GM21576 (cell line): ENCODE measurements around the gene TNFSF8.

ENCODE experiments used
- ATAC-seq: cut with Tn5 transposase; IDR thresholded peaks from one replicate; pipeline ENCODE4 v1.9.1; 2021; ENCODE audit warnings: mild to moderate bottlenecking, moderate library complexity; ENCODE audit not compliant: unreplicated experiment

TNFSF8 gene

GRCh38 chr9:114878879-114879564 lies 51.4 kb downstream of the TNFSF8 start:
- no peak for ATAC-seq

DNA sequence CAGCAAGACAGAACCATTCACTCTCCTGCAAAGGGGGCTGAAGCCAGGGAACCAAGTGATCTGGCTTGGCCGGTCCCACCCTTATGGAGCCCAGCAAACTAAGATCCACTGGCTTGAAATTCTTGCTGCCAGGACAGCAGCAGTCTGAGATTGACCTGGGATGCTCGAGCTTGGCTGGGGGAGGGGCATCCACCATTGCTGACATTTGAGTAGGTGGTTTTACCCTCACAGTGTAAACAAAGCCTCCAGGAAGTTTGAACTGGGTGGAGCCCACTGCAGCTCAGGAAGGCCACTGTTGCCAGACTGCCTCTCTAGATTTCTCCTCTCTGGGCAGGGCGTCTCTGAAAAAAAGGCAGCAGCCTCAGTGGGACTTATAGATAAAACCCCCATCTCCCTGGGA lies 60.5 kb downstream of the TNFSF8 start:
- ATAC-seq: no peak

DNA sequence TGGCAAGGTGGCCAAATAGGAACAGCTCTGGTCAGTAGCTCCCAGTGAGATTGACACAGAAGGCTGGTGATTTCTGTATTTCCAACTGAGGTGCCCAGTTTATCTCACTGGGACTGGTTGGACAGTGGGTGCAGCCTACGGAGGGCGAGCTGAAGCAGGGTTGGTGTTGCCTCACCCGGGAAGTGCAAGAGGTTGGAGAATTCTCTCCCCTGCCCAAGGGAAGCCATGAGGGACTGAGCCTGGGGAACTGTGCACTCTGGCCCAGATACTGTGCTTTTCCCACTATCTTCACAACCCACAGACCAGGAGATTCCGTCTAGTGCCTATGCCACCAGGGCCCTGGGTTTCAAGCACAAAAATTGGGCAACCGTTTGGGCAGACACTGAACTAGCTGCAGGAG lies 61.0 kb downstream of the TNFSF8 start:
- ATAC-seq: no peak

DNA sequence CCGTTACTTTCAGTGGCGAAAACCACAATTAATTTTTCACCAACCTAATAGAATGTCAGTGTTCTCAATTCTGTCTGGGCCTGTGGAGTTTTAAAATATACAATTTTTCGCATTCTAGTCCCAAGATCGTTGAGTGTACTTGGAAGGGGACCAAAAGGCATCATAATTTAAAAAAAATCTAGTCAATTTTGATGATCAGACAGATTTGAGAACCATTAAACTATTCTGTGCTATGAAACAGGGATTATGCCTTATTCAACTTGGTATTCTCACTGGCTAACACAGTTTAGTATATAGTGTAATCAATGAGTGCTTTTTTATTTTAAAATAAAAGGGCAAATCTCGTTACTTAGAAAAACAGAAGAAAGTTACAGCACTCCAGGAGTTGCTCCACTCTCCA lies 63.1 kb downstream of the TNFSF8 start:
- ATAC-seq: no peak

DNA sequence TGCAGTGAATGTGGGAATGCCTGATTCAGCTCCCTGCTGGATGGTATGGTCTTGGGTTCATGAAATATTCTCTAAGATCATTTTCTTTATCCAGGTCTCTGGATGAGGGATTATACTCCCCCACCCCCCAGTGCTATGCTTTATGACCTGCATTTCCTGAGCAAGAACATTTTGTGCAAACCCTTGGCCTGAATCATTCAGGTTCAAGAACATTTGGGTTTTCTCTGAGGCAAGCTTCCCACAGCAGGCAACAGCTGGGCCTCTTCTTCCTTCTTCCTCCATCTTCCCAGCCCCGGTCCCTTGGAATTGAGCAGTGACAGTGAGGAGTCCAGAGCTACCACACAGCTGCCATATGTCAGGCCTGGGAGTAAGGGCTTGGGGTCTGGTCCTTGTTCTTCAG lies 65.9 kb downstream of the TNFSF8 start:
- no peak for ATAC-seq

DNA sequence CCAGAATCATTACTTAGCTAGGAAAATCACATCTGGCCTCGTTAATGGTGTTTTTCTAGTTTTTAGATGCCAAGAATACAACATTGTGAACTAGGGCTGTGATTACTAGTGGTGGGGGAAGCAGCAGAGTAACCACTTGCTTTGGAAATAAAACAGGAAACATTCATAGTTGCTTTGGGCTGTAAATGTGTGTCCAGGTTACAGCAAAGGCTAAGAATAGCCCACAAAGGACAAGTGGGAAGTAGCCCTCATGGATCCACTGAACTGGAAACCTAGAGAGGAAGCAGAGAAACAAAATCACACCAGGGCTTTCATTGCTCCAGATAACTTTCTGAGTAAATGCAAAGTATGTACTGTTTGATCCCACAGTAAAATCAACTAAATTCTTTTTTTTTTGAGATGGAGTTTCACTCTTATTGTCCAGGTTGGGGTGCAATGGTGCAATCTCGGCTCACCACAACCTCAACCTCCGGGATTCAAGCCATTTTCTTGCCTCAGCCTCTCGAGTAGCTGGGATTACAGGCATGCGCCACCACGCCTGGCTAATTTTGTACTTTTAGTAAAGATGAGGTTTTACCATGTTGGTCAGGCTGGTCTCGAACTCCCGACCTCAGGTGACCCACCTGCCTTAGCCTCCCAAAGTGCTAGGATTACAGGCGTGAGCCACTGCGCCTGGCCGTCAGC lies 68.3 kb downstream of the TNFSF8 start:
- ATAC-seq: no peak

GRCh38 chr9:114861273-114861672 lies 69.1 kb downstream of the TNFSF8 start:
- ATAC-seq: no peak

- ATAC-seq: no peak
Measured at GRCh38 chr9:114860187-114860586, 70.2 kb downstream of the TNFSF8 start.

DNA sequence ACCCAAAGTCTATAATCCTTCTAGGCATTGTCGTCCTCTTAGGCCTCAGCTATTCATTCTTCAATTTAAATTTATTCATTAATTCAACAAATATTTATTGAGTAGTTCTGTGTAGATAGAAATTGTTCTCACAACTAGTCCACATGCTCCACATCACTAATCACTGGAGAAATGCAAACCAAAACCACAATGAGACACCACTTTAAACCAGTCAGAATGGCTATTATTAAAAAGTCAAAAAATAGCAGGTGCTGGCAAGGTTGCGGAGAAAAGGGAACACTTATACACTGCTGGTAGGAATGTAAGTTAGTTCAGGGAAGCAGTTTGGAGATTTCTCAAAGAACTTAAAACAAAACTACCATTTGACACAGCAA lies 73.5 kb downstream of the TNFSF8 start:
- ATAC-seq: no peak

DNA sequence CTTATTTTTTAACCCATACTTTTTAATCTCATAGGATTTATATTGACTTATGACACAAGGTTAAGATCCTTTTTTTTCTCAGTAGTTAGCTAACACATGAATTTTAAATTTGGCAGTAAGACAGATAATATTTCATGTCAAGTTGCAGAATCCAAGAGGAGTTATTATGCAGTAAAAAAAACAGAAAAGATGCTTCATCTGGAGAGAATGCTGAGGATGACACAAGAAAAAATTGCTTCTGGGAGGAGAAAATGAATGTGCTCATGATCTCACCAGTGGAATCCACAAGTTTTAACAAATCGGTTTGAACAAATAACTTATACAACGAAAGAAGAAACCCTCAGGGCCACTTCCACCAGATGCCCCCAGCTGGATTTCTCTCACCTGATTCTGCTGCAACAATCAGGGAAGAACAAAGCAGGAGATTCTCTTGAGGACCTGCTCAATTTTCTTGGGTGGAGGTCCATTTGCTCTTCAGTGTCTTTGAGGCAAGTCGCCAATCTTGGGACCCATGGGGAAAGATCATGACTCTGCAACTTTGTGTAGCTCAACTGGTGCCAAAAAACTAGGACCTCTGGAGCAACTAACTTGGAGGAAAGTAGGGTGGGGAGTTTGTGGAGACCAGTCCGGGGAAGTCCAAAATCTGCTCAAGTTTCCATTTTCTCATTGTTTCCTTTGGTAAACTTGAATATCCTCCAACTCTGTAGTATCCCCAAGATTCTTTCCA lies 74.0 kb downstream of the TNFSF8 start:
- no peak for ATAC-seq

DNA sequence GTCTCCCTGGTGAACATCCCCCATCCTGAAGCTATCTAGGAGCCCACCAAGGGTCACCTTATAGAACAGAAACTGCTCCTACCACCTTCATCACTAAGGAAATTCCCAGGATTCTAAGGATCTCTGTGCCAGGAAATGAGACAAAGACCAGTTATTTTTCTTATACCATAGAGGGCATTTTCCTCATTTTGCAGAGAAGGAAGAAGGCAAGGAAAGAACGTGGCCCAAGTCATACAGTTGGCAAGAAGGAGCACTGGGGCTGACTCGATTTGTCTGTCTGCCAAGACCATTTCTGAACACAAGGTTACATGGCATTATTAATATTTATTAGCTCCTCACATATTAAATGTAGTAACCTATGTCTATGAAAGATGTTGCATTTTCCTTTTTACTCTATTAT lies 74.9 kb downstream of the TNFSF8 start:
- ATAC-seq: no peak

DNA sequence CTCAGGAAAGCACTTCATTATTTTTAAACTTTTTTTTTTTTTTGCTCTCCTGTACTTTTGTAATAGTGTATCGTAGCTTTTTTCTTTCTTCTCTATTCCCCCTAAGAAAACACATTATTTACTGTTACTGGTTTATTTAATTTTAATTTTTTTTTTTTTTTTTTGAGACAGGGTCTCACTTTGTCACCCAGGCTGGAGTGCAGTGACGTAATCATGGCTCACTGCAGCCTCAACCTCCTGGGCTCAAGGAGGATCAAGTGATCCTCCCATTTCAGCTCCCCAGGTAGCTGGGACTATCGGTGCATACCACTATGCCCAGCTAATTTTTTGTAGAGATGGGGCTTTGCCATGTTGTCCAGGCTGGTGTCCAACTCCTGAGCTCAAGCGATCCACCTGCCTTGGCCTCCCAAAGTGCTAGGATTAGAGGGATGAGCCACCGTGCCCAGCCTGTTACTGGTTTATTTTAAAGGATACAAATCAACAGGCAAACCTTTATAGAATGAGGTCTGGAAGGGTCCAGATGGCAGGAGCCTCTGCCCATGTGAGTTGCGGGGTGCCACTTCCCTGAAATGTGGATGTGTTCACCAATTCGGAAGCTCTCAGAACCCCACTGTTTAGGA lies 75.5 kb downstream of the TNFSF8 start:
- no peak for ATAC-seq

DNA sequence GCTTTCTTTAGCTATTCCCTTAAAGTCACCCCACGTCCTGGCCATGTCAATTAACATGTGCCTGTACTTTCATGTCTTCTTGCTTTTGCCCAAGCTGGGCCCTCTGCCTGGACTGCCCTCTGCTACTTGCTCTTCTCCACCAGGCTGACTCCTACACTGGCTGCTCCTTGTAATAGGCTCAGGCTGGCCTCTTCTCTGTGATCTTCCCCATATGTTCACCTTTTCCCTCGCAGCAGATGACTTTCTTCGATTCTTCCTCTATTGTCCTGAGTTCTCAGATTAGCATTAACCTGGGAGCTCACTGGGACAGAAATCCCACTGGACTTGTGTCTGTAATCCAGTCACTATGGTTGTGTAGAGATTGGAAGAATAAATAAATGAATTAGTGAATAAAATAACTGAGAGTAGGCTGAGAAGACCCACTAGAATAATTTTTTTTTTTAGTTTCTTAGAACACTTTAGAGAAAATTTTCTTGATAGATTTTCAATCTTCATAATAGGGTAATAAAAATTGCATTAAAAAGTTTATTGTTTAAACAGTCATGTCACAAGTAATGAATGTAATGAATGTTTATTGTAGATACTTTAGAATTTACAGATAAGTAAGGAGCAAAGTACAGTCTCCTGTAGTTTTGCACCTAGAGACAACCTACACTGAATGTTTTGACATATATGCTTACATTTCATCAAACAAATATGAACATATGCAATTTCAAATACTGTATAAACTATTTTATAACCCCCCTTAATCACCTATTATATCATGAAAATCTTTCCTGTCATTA lies 77.1 kb downstream of the TNFSF8 start:
- ATAC-seq: no peak

- ATAC-seq: no peak
Measured at GRCh38 chr9:114852050-114852594, 78.3 kb downstream of the TNFSF8 start.

- ATAC-seq: no peak
Measured at GRCh38 chr9:114851306-114851705, 79.1 kb downstream of the TNFSF8 start.
